ENCODE data around the gene KCNC3. TPM values are rescaled to one million over a fixed set of nuclear protein-coding genes. Genes with fewer than 3 reads are reported as not detected.

Gene KCNC3
- total and polyA plus RNA-seq, 10 of the 15 experiments (the other 5 are each of a cell fraction or from before 2014, with no cell fraction given): 0.08 to 3.8 (median 0.44) TPM; not detected in 2

DNA sequence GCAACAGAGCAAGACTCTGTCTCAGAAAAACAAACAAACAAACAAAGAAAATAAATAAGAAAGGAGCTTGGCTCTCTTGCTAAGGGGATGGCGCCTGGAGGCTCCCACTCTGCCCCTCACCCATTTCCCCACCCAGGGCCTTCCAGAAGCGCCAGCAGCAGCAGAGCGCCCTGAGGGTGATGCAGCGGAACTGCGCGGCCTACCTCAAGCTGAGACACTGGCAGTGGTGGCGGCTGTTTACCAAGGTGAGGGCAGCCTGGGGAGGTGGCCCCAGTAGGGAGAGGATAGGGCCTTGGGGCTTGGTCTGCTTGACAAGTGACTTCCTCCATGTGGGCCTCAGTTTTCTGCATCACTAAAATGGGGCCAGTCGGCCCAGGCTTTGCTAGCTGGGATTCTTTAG is 66.0 kb downstream of the KCNC3 start:
- H3K36me3 ChIP-seq (ENCODE audit: control insufficient read depth in 2 of 2, insufficient read depth in 2 of 2, low read length in 1 of 2): no peaks in the 10 kb centered on the region
- ATAC-seq: no peak
- H3K27me3 ChIP-seq (replicated peaks in 1 of 2; ENCODE audit: control insufficient read depth in 2 of 2, insufficient read depth in 2 of 2, low read length in 1 of 2): no peaks in the 10 kb centered on the region
- RAD21 ChIA-PET (ENCODE audit: unreplicated experiment): no interaction called here
- TF ChIP-seq CEBPB (IDR thresholded peaks at IDR 0.05; ENCODE audit: borderline replicate concordance in 1 of 2, low read depth in 2 of 2, low read length in 2 of 2): no peak
- H4K20me1 ChIP-seq (ENCODE audit: control insufficient read depth, insufficient read depth): no peaks in the 10 kb centered on the region
- H3K27ac ChIP-seq (ENCODE audit: control insufficient read depth, insufficient read depth): no peak overlapping the region
- H3K79me2 ChIP-seq (ENCODE audit: control insufficient read depth, insufficient read depth, low read length): no peaks in the 10 kb centered on the region
- in situ Hi-C loops (cut with MboI): no loop called here
- no peak overlapping the region for H3K4me3 ChIP-seq
- no peak for FAIRE-seq
- SMC1A ChIA-PET (ENCODE audit: uncharacterized antibody, unreplicated experiment): interaction anchor here (1.3 kb wide), 1 partner anchor 77 kb away, joined by 3 read pairs; no protein-coding TSS in a partner anchor
- intact Hi-C loops (cut with micrococcal nuclease; ENCODE audit: unreplicated experiment): no loop called here
- no peaks in the 10 kb centered on the region for H3K9me3 ChIP-seq (replicated peaks; ENCODE audit: control insufficient read depth, insufficient read depth, low read length)
- BruUV-seq (replicated peaks): no TSS peak
- no peaks in the 10 kb centered on the region for H3K4me1 ChIP-seq (ENCODE audit: control insufficient read depth, insufficient read depth, low read length)
- no peak overlapping the region for H2AFZ ChIP-seq (ENCODE audit: control insufficient read depth, low read depth, low read length)
- POLR2A ChIA-PET: no interaction called here
- no peak for DNase-seq (ENCODE audit: low read depth, low spot score)
- no peak overlapping the region for H3K4me2 ChIP-seq (ENCODE audit: control insufficient read depth, insufficient read depth)
- CTCF ChIA-PET: interaction anchor here (0.6 to 1.7 kb wide), 4 partner anchors 65 to 116 kb away, joined by 3 to 6 read pairs (median 3); no protein-coding TSS in a partner anchor
- no peak overlapping the region for H3K9ac ChIP-seq (ENCODE audit: control insufficient read depth, insufficient read depth, low read length)
- WGBS (ENCODE audit: insufficient coverage, insufficient replicate concordance, low lambda C conversion rate, missing lambda C conversion rate): 65% methylated on average over 8 of the region's 8 CpGs

Other genes with a start within 250 kb of the KCNC3 start
Only the 7 nearest of the 12 such genes appear.
- 0.06 and 0.22 TPM in 2 replicates for gene MYH14, start 125.8 kb downstream of the KCNC3 start, total RNA-seq (2014; rRNA removed)
- gene MYH14, start 125.8 kb downstream of the KCNC3 start, total RNA-seq (2014; rRNA removed; fragmentation: Illumina TruSeq; extraction: Trizol): 0.05 and 0.09 TPM in 2 replicates
- gene MYH14, start 125.8 kb downstream of the KCNC3 start, total RNA-seq (2021): 0.27 and 0.69 TPM in 2 replicates
- 0.09 and 0.19 TPM in 2 replicates for gene MYH14, start 125.8 kb downstream of the KCNC3 start, polyA plus RNA-seq (2011; rRNA removed)
- gene MYH14, start 125.8 kb downstream of the KCNC3 start, polyA plus RNA-seq (2014; fragmentation: Illumina TruSeq; extraction: Trizol): 0.12 TPM in 1 of 2 replicates, not detected in the other
- not detected for gene MYH14, start 125.8 kb downstream of the KCNC3 start, polyA plus RNA-seq (2014; fragmentation: Nextera tagmentation; extraction: Ambion mirVana)
- gene MYH14, start 125.8 kb downstream of the KCNC3 start, polyA plus RNA-seq (2014; rRNA removed): 0.23 and 0.29 TPM in 2 replicates
- gene MYH14, start 125.8 kb downstream of the KCNC3 start, polyA plus RNA-seq (2016; fragmentation: Nextera tagmentation; extraction: Ambion mirVana): not detected
- gene NAPSA, start 36.3 kb upstream of the KCNC3 start, total RNA-seq (2014; rRNA removed): 20.1 and 20.6 TPM in 2 replicates
- gene NAPSA, start 36.3 kb upstream of the KCNC3 start, total RNA-seq (2014; rRNA removed; fragmentation: Illumina TruSeq; extraction: Trizol): 12.3 and 14.5 TPM in 2 replicates
- gene NAPSA, start 36.3 kb upstream of the KCNC3 start, total RNA-seq (2021): 18.2 and 19.2 TPM in 2 replicates
- 30.8 and 45.4 TPM in 2 replicates for gene NAPSA, start 36.3 kb upstream of the KCNC3 start, polyA plus RNA-seq (2011; rRNA removed)
- gene NAPSA, start 36.3 kb upstream of the KCNC3 start, polyA plus RNA-seq (2014; fragmentation: Illumina TruSeq; extraction: Trizol): 13.8 and 15.3 TPM in 2 replicates
- gene NAPSA, start 36.3 kb upstream of the KCNC3 start, polyA plus RNA-seq (2014; fragmentation: Nextera tagmentation; extraction: Ambion mirVana): 10 to 100 TPM in 1 of 2 experiments, 1 to 10 TPM in 1; 6.7 to 15.2 TPM
- gene NAPSA, start 36.3 kb upstream of the KCNC3 start, polyA plus RNA-seq (2014; rRNA removed): 21.6 and 22.4 TPM in 2 replicates
- 10 to 100 TPM; 17.0 to 17.2 TPM for gene NAPSA, start 36.3 kb upstream of the KCNC3 start, polyA plus RNA-seq (2016; fragmentation: Nextera tagmentation; extraction: Ambion mirVana)
- gene NR1H2, start 47.1 kb upstream of the KCNC3 start, total RNA-seq (2014; rRNA removed): 44.8 and 45.2 TPM in 2 replicates
- 15.6 and 17.2 TPM in 2 replicates for gene NR1H2, start 47.1 kb upstream of the KCNC3 start, total RNA-seq (2014; rRNA removed; fragmentation: Illumina TruSeq; extraction: Trizol)
- gene NR1H2, start 47.1 kb upstream of the KCNC3 start, total RNA-seq (2021): 43.3 and 44.5 TPM in 2 replicates
- gene NR1H2, start 47.1 kb upstream of the KCNC3 start, polyA plus RNA-seq (2011; rRNA removed): 12.3 and 26.9 TPM in 2 replicates
- 1.8 and 16.2 TPM in 2 replicates for gene NR1H2, start 47.1 kb upstream of the KCNC3 start, polyA plus RNA-seq (2014; fragmentation: Illumina TruSeq; extraction: Trizol)
- 1 to 10 TPM in 1 of 2 experiments, under 1 TPM in 1; 0.05 to 1.3 TPM for gene NR1H2, start 47.1 kb upstream of the KCNC3 start, polyA plus RNA-seq (2014; fragmentation: Nextera tagmentation; extraction: Ambion mirVana)
- 52.4 and 53.3 TPM in 2 replicates for gene NR1H2, start 47.1 kb upstream of the KCNC3 start, polyA plus RNA-seq (2014; rRNA removed)
- gene NR1H2, start 47.1 kb upstream of the KCNC3 start, polyA plus RNA-seq (2016; fragmentation: Nextera tagmentation; extraction: Ambion mirVana): 10 to 100 TPM; 45.7 to 54.2 TPM
- 121 and 141 TPM in 2 replicates for gene POLD1, start 55.0 kb upstream of the KCNC3 start, total RNA-seq (2014; rRNA removed)
- gene POLD1, start 55.0 kb upstream of the KCNC3 start, total RNA-seq (2014; rRNA removed; fragmentation: Illumina TruSeq; extraction: Trizol): 28.6 and 31.8 TPM in 2 replicates
- 146 and 165 TPM in 2 replicates for gene POLD1, start 55.0 kb upstream of the KCNC3 start, total RNA-seq (2021)
- gene POLD1, start 55.0 kb upstream of the KCNC3 start, polyA plus RNA-seq (2011; rRNA removed): 10.4 and 25.7 TPM in 2 replicates
- 1.9 and 18.1 TPM in 2 replicates for gene POLD1, start 55.0 kb upstream of the KCNC3 start, polyA plus RNA-seq (2014; fragmentation: Illumina TruSeq; extraction: Trizol)
- gene POLD1, start 55.0 kb upstream of the KCNC3 start, polyA plus RNA-seq (2014; fragmentation: Nextera tagmentation; extraction: Ambion mirVana): 1 to 10 TPM in 1 of 2 experiments, under 1 TPM in 1; 0.76 to 6.5 TPM
- gene POLD1, start 55.0 kb upstream of the KCNC3 start, polyA plus RNA-seq (2014; rRNA removed): 95.1 and 110 TPM in 2 replicates
- 100 to 1,000 TPM; 111 to 118 TPM for gene POLD1, start 55.0 kb upstream of the KCNC3 start, polyA plus RNA-seq (2016; fragmentation: Nextera tagmentation; extraction: Ambion mirVana)
- 106 and 123 TPM in 2 replicates for gene SPIB, start 89.6 kb upstream of the KCNC3 start, total RNA-seq (2014; rRNA removed)
- 28.3 and 30.4 TPM in 2 replicates for gene SPIB, start 89.6 kb upstream of the KCNC3 start, total RNA-seq (2014; rRNA removed; fragmentation: Illumina TruSeq; extraction: Trizol)
- gene SPIB, start 89.6 kb upstream of the KCNC3 start, total RNA-seq (2021): 85.0 and 90.7 TPM in 2 replicates
- 22.6 and 58.4 TPM in 2 replicates for gene SPIB, start 89.6 kb upstream of the KCNC3 start, polyA plus RNA-seq (2011; rRNA removed)
- 22.0 and 34.8 TPM in 2 replicates for gene SPIB, start 89.6 kb upstream of the KCNC3 start, polyA plus RNA-seq (2014; fragmentation: Illumina TruSeq; extraction: Trizol)
- gene SPIB, start 89.6 kb upstream of the KCNC3 start, polyA plus RNA-seq (2014; fragmentation: Nextera tagmentation; extraction: Ambion mirVana): 10 to 100 TPM in 1 of 2 experiments, 1 to 10 TPM in 1; 3.5 to 14.0 TPM
- gene SPIB, start 89.6 kb upstream of the KCNC3 start, polyA plus RNA-seq (2014; rRNA removed): 89.3 and 90.4 TPM in 2 replicates
- 10 to 100 TPM; 53.6 to 60.2 TPM for gene SPIB, start 89.6 kb upstream of the KCNC3 start, polyA plus RNA-seq (2016; fragmentation: Nextera tagmentation; extraction: Ambion mirVana)
- gene MYBPC2, start 103.5 kb upstream of the KCNC3 start, total RNA-seq (2014; rRNA removed): 0.49 and 0.51 TPM in 2 replicates
- 0.37 and 0.67 TPM in 2 replicates for gene MYBPC2, start 103.5 kb upstream of the KCNC3 start, total RNA-seq (2014; rRNA removed; fragmentation: Illumina TruSeq; extraction: Trizol)
- gene MYBPC2, start 103.5 kb upstream of the KCNC3 start, total RNA-seq (2021): 0.90 and 1.4 TPM in 2 replicates
- 0.06 and 0.15 TPM in 2 replicates for gene MYBPC2, start 103.5 kb upstream of the KCNC3 start, polyA plus RNA-seq (2011; rRNA removed)
- 0.56 and 0.73 TPM in 2 replicates for gene MYBPC2, start 103.5 kb upstream of the KCNC3 start, polyA plus RNA-seq (2014; fragmentation: Illumina TruSeq; extraction: Trizol)
- under 1 TPM; 0.09 to 0.10 TPM for gene MYBPC2, start 103.5 kb upstream of the KCNC3 start, polyA plus RNA-seq (2014; fragmentation: Nextera tagmentation; extraction: Ambion mirVana)
- 0.65 and 0.72 TPM in 2 replicates for gene MYBPC2, start 103.5 kb upstream of the KCNC3 start, polyA plus RNA-seq (2014; rRNA removed)
- gene MYBPC2, start 103.5 kb upstream of the KCNC3 start, polyA plus RNA-seq (2016; fragmentation: Nextera tagmentation; extraction: Ambion mirVana): 1 to 10 TPM; 1.9 to 2.6 TPM
- gene EMC10, start 147.1 kb upstream of the KCNC3 start, total RNA-seq (2014; rRNA removed): 62.4 and 66.3 TPM in 2 replicates
- 24.2 and 26.3 TPM in 2 replicates for gene EMC10, start 147.1 kb upstream of the KCNC3 start, total RNA-seq (2014; rRNA removed; fragmentation: Illumina TruSeq; extraction: Trizol)
- gene EMC10, start 147.1 kb upstream of the KCNC3 start, total RNA-seq (2021): 76.2 and 77.3 TPM in 2 replicates
- gene EMC10, start 147.1 kb upstream of the KCNC3 start, polyA plus RNA-seq (2011; rRNA removed): 13.8 and 22.4 TPM in 2 replicates
- 3.5 and 18.2 TPM in 2 replicates for gene EMC10, start 147.1 kb upstream of the KCNC3 start, polyA plus RNA-seq (2014; fragmentation: Illumina TruSeq; extraction: Trizol)
- 1 to 10 TPM; 2.5 to 5.5 TPM for gene EMC10, start 147.1 kb upstream of the KCNC3 start, polyA plus RNA-seq (2014; fragmentation: Nextera tagmentation; extraction: Ambion mirVana)
- gene EMC10, start 147.1 kb upstream of the KCNC3 start, polyA plus RNA-seq (2014; rRNA removed): 61.0 and 69.1 TPM in 2 replicates
- gene EMC10, start 147.1 kb upstream of the KCNC3 start, polyA plus RNA-seq (2016; fragmentation: Nextera tagmentation; extraction: Ambion mirVana): 1 to 10 TPM; 6.8 to 8.9 TPM